NT2/D1 (cell line): ENCODE data around the gene CALD1.

ENCODE experiments used
- SUZ12 ChIP-seq: IDR thresholded peaks from 2 replicates; pipeline ENCODE4 v1.6.1; 2011; ENCODE audit not compliant: insufficient read length, insufficient read depth; ENCODE audit errors: extremely low read depth
- ZNF274 ChIP-seq: IDR thresholded peaks from 2 replicates; pipeline ENCODE4 v1.6.1; 2011; ENCODE audit warnings: mild to moderate bottlenecking, low read depth, low read length

- TF ChIP-seq SUZ12 = no peak
- no peak for TF ChIP-seq ZNF274
These were observed 148.3 kb downstream of the CALD1 start for GRCh38 chr7:134927723-134928122.
